Coronary artery (tissue), 2 donors: Measurements from ENCODE around the gene CMTM4.
"Not testable (repeated sequence)": the region's sequence is repeated elsewhere in the genome, so short reads cannot be mapped to it uniquely, and the experiment has no call there.

Source experiments
- DNase-seq: peaks from one replicate; pipeline ENCODE4 v3.0.0-alpha.2; 2017; ENCODE audit warnings: low spot score
- H3K27ac ChIP-seq, 2 donors: fragments of 200-600 bp; sonication (generic); one replicate each; pipeline ENCODE4 v1.5.1; 2016 to 2019
- H3K4me3 ChIP-seq: fragments of 200-600 bp; sonication (generic); 2 replicates; pipeline ENCODE4 v1.5.1; 2016; ENCODE audit warnings: mild to moderate bottlenecking, moderate library complexity
- TF ChIP-seq, protein P1 (sequence below): fragments of 200-600 bp; sonication (generic); IDR thresholded peaks from one replicate; pipeline ENCODE4 v1.5.1; 2019; ENCODE audit warnings: antibody characterized with exemption

Gene CMTM4

DNA sequence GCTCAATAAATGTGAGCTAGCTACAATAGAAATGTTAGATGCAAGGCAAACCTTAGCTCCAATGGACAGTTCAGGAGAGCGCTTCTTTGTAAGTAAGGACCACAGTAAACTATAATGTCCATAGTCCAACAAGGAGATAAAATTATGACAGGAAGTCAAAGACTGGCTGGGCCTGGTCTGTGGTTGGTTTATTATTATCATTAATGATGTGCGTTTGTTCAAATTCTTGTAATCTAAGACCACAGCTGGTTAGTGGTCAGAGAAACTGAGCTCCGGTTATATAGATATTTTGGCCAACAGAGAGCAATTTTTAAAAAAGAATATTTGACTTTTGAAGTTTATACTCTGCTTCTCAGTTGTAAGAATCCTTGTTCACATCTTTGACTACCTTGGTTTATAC is 122.0 kb downstream of the CMTM4 start:
- Histone ChIP-seq H3K27ac (no peak overlapping the region), H3K4me3 (no peak overlapping the region)
- TF ChIP-seq, protein P1, sequence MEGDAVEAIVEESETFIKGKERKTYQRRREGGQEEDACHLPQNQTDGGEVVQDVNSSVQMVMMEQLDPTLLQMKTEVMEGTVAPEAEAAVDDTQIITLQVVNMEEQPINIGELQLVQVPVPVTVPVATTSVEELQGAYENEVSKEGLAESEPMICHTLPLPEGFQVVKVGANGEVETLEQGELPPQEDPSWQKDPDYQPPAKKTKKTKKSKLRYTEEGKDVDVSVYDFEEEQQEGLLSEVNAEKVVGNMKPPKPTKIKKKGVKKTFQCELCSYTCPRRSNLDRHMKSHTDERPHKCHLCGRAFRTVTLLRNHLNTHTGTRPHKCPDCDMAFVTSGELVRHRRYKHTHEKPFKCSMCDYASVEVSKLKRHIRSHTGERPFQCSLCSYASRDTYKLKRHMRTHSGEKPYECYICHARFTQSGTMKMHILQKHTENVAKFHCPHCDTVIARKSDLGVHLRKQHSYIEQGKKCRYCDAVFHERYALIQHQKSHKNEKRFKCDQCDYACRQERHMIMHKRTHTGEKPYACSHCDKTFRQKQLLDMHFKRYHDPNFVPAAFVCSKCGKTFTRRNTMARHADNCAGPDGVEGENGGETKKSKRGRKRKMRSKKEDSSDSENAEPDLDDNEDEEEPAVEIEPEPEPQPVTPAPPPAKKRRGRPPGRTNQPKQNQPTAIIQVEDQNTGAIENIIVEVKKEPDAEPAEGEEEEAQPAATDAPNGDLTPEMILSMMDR = no peak
- no peak for DNase-seq

DNA sequence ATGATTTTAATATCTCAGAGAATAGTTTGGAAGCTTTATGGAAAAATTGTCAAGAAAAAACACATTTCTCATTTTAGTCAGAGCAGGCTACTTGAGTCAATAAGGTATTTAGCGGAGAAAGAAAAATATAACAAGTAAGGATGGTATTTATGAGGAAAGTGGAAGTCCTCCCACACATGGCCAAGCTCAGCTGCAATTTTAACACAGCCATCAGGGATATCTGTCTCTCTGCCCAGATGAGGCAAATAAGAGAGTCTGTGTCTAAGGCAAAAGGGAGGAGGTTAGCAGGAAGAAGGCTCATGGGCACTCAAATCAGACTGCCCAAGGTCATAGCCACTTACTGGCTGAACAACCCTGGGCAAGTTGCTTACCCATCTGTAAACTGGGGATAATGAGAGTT is 122.5 kb downstream of the CMTM4 start:
- no peak for DNase-seq
- Histone ChIP-seq H3K27ac (no peak overlapping the region), H3K4me3 (no peak overlapping the region)
- TF ChIP-seq, protein P1 = no peak

DNA sequence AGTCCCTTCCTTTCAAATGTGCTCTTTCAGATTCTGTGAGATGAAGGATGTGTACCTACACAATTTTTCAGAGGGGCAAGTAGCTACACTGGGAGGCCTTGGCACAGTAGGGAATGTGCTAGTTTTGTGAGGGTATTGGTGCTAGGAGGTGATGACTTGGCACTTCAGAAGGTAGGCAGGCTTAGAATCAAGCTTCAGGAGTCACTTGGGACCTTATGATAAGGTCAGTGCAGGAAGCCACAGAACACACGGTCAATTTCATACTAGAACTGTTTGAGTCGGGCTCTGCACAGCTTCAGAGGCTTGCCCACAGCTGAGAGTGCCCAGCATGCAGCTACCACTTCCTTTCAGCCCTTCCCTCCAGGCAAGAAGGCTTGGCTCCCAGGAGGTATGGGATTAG is 124.2 kb downstream of the CMTM4 start:
- Histone ChIP-seq H3K4me3 (no peak overlapping the region), H3K27ac (no peak overlapping the region)
- TF ChIP-seq, protein P1 = no peak
- no peak for DNase-seq

DNA sequence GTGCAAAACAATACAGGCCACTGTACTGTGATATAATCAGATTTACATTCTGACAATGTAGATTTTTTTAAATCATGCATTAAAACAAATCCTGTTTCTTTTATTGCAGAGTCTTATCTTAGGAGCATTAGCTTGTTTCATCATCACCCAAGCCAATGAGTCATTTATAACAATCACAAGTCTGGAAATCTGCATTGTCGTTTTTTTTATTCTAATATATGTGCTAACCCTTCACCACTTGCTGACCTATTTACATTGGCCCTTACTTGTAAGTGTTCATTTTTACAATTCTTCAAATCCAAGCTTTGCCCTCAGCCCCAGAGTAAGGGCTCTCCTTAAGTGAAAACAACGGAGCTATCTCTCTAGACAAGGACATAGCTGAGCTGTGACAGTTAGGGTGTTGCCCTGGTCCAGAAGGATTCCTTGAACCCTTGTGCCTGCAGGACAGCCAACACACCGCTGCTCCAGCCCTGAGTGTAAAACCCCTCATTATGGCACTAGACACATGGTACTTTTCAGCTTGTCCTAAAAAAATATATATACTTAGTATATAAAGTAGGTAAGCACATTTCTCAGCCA is 126.6 kb downstream of the CMTM4 start:
- H3K27ac ChIP-seq = no peak overlapping the region
- no peak overlapping the region for H3K4me3 ChIP-seq
- TF ChIP-seq, protein P1 = no peak
- DNase-seq = no peak

DNA sequence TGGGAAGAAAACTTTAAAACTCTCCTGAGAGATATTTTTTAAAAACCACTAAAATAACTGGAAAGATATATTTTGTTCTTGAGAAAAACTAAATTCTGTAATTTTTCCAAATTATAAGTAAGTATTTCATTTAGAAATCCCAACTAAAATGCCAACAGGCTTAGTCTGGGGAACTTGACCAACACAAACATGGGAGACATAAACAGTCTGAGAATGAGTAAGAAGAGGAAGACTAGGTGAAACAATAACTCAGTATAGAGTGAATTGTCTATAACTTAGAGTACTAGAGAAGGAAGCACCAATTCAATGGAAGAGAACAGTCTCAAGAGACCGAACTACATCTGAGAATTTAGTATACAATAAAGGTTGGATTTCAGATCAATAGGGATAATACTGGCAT is 127.4 kb downstream of the CMTM4 start:
- Histone ChIP-seq H3K27ac (no peak overlapping the region), H3K4me3 (no peak overlapping the region)
- no peak for DNase-seq
- TF ChIP-seq, protein P1 = no peak

DNA sequence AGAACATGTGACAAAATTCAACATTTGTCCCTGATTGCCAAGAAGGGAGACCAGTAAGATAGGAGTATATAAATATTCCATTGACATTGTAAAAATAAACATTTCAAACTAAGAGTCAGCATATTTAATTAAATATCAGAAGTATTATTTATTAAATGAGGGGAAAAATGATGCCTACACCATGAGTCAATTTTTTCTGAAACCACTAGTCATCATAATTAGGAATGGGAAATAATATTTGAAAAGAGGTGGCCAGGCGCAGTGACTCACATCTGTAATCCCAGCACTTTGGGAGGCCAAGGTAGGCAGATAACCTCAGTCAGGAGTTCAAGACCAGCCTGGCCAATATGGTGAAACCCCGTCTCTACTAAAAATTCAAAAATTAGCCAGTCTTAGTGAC is 128.2 kb downstream of the CMTM4 start:
- Histone ChIP-seq H3K4me3 (no peak overlapping the region), H3K27ac (no peak overlapping the region)
- no peak for DNase-seq
- TF ChIP-seq, protein P1 = no peak

DNA sequence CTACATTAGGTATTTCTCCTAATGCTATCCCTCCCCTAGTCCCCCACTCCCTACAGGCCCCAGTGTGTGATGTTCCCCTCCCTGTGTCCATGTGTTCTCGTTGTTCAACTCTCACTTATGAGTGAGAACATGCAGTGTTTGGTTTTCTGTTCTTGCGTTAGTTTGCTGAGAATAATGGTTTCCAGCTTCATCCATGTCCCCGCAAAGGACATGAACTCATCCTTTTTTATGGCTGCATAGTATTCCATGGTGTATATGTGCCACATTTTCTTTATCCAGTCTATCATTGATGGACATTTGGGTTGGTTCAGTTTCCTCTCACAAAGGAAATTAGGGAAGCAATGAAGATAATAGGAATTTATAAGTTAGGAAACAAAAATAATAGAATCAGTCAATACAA is 129.3 kb downstream of the CMTM4 start:
- not testable (repeated sequence) for DNase-seq, H3K4me3 ChIP-seq, H3K27ac ChIP-seq
